Ishikawa (cell line): ENCODE results near the gene CES3.

Experiments
- CEBPB ChIP-seq: IDR thresholded peaks from 2 replicates; pipeline ENCODE4 v1.6.1; 2012
- CREB1 ChIP-seq: IDR thresholded peaks from 2 replicates; pipeline ENCODE4 v1.6.1; 2012; ENCODE audit warnings: low read depth
- EGR1 ChIP-seq: IDR thresholded peaks from 2 replicates; pipeline ENCODE4 v1.6.1; 2012
- EP300 ChIP-seq: IDR thresholded peaks from 2 replicates; pipeline ENCODE4 v1.6.1; 2012; ENCODE audit warnings: borderline replicate concordance
- FOXM1 ChIP-seq: IDR thresholded peaks from 2 replicates; pipeline ENCODE4 v1.6.1; 2012; ENCODE audit warnings: low read depth, borderline replicate concordance
- NFIC ChIP-seq: IDR thresholded peaks from 2 replicates; pipeline ENCODE4 v1.6.1; 2012
- RAD21 ChIP-seq: IDR thresholded peaks from 2 replicates; pipeline ENCODE4 v1.6.1; 2012; ENCODE audit warnings: low read depth
- TAF1 ChIP-seq: IDR thresholded peaks from 2 replicates; pipeline ENCODE4 v1.6.1; 2012; ENCODE audit warnings: low read depth, mild to moderate bottlenecking
- TCF12 ChIP-seq: IDR thresholded peaks from 2 replicates; pipeline ENCODE4 v1.6.1; 2012; ENCODE audit warnings: low read depth
- TEAD4 ChIP-seq: IDR thresholded peaks from 2 replicates; pipeline ENCODE4 v1.6.1; 2012
- YY1 ChIP-seq: IDR thresholded peaks from 2 replicates; pipeline ENCODE4 v1.6.1; 2012; ENCODE audit warnings: low read depth
- ZBTB7A ChIP-seq: IDR thresholded peaks from 2 replicates; pipeline ENCODE4 v1.6.1; 2012; ENCODE audit warnings: low read depth
- TF ChIP-seq, protein P1 (sequence below): IDR thresholded peaks from 2 replicates; pipeline ENCODE4 v1.6.1; 2012
- TF ChIP-seq, protein P2 (sequence below): IDR thresholded peaks from 2 replicates; pipeline ENCODE4 v1.6.1; 2012
- TF ChIP-seq, protein P3 (sequence below): IDR thresholded peaks from 2 replicates; pipeline ENCODE4 v1.6.1; 2012; ENCODE audit warnings: low read depth, mild to moderate bottlenecking

CES3 gene

DNA sequence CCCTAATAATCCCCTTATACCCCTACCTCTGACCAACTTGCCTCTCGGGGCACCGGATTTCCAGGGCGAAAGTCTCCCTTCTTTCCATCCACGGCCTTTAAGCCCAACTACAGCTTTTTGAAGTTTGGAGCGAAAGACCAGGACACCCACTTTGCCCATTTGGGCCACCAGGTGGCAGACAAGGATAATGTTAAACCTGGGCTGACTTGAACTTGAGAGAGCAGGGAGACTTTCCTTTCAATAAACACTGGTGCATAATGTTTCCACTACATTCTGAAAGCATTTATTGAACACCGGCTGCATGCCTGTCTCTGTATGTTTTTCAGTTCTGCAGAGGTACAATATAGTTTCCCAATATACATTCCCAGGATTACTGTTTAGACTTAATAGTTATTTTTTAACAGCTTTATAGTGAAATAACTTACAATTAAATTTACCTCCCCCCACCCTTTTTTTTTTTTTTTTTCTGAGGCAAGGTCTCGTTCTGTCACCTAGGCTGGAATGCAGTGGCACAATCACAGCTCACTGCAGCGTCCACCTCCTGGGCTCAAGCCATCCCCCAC is 6.9 kb upstream of the CES3 start:
- TF ChIP-seq, protein P1, sequence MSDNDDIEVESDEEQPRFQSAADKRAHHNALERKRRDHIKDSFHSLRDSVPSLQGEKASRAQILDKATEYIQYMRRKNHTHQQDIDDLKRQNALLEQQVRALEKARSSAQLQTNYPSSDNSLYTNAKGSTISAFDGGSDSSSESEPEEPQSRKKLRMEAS = no peak
- TF ChIP-seq CREB1 = no peak
- TF ChIP-seq TCF12 = no peak
- no peak for TF ChIP-seq ZBTB7A
- TF ChIP-seq TEAD4 = no peak
- peak; percentile 90 for TF ChIP-seq RAD21
- no peak for TF ChIP-seq TAF1

DNA sequence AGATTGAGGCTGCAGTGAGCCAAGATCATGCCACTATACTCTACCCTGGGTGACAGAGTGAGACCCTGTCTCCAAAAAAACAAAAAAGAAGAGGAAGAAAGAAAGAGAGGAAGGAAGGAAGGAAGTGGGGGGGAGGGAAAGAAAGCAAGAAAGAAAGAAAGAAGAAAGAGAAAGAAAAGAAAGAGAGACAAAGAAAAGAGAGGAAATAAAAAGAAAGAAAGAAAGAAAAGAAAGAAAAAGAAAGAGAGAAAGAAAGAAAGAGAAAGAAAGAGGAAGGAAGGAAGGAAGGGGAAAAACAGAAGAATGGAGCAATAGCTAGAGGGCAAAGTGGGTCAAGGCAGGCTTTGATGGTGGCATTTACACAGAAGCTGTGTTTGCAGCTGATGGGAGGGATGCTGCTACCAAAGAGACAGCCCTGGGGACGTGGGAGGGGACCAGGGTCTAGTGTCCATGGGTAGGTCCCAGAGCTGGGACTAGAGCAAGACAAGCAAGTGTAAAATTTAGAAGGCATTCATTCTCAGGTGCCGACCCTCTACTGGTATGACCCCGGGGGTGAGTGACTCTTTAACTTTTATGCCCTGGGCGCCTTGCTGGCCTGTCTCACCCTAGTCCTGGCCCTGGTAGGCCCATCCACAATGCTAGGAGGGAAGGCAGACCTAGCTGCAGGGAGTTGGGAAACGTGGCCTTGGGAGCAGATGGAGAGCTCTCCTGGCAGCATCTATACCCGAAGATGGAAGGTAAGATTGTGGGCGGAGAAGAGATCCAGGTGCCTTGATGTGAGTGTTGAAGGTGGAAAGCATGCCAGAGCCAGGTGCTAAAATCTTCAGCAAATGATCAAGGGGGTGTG is 2.0 kb upstream of the CES3 start:
- no peak for TF ChIP-seq RAD21
- no peak for TF ChIP-seq YY1

DNA sequence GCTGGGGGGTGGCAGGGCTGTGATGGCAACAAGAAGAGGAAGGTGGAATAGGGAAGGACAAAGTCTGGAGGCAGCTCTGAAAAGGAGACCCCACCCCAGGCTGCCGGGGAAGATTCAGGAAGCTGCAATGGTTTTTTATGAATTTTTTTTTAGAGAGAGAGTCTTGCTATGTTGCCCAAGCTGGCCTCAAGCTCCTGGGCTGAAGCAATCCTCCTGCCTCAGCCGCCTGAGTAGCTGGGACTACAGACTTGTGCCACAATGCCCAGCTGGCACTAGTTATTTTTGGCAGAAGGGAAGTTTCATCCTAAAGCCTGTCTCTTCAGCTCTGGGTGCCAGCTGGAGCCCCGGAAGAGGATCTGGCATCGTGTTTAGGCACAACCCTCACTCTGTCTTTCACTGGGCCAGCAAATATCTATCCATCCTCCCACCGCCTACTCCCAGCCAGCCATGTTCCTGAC is 1.3 kb upstream of the CES3 start:
- TF ChIP-seq CREB1 (no peak), TEAD4 (no peak), TCF12 (no peak), FOXM1 (no peak), RAD21 (no peak)
- TF ChIP-seq, protein P2, sequence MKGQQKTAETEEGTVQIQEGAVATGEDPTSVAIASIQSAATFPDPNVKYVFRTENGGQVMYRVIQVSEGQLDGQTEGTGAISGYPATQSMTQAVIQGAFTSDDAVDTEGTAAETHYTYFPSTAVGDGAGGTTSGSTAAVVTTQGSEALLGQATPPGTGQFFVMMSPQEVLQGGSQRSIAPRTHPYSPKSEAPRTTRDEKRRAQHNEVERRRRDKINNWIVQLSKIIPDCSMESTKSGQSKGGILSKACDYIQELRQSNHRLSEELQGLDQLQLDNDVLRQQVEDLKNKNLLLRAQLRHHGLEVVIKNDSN = no peak
- TF ChIP-seq, protein P1 = no peak
- TF ChIP-seq, protein P3, sequence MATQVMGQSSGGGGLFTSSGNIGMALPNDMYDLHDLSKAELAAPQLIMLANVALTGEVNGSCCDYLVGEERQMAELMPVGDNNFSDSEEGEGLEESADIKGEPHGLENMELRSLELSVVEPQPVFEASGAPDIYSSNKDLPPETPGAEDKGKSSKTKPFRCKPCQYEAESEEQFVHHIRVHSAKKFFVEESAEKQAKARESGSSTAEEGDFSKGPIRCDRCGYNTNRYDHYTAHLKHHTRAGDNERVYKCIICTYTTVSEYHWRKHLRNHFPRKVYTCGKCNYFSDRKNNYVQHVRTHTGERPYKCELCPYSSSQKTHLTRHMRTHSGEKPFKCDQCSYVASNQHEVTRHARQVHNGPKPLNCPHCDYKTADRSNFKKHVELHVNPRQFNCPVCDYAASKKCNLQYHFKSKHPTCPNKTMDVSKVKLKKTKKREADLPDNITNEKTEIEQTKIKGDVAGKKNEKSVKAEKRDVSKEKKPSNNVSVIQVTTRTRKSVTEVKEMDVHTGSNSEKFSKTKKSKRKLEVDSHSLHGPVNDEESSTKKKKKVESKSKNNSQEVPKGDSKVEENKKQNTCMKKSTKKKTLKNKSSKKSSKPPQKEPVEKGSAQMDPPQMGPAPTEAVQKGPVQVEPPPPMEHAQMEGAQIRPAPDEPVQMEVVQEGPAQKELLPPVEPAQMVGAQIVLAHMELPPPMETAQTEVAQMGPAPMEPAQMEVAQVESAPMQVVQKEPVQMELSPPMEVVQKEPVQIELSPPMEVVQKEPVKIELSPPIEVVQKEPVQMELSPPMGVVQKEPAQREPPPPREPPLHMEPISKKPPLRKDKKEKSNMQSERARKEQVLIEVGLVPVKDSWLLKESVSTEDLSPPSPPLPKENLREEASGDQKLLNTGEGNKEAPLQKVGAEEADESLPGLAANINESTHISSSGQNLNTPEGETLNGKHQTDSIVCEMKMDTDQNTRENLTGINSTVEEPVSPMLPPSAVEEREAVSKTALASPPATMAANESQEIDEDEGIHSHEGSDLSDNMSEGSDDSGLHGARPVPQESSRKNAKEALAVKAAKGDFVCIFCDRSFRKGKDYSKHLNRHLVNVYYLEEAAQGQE = no peak

DNA sequence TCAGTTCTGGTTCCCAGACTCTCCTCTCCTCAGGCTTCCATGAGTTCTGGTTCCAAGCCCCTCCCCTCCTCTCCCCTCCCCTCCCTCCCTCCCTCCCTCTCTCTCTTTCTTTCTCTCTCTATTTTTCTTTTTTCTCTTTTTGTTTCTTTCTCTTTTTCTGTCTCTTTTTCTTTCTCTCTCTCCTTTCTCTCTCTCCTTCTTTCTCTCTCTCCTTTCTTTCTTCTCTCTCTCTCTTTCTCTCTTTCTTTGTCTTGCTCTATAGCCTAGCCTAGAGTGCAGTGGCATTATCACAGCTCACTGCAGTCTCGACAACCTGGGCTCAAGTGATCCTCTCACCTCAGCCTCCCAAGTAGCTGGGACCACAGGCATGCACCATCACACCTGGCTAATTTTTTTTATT is 796 bp upstream of the CES3 start:
- TF ChIP-seq, protein P2 = no peak
- TF ChIP-seq CREB1 (no peak), TCF12 (no peak)

DNA sequence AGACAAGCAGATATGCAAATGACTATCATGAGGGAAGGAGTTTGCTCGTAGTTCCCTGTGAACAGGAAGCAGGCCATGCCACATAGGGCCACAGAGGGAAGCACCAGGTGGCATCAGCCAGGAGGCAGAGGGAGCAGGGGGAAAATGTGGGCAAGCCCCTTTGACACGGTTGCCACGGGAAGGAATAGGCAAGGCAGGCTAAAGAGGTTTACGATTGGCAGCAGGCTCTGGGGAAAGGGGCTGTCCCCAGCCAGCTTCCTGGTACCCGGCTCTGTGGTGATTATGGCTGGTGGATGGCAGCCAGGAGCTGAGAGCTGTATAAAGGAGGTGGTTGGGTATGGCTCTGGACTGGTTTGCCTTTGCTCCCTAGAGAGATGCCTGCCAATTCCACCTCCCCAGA is 848 bp downstream of the CES3 start:
- TF ChIP-seq ZBTB7A (no peak), CEBPB (no peak), NFIC (no peak), FOXM1 (no peak), TCF12 (no peak), TAF1 (no peak), RAD21 (no peak), TEAD4 (no peak), EGR1 (no peak), EP300 (no peak), YY1 (no peak)
- TF ChIP-seq, protein P1 = no peak
- TF ChIP-seq, protein P3 = no peak
- TF ChIP-seq, protein P2 = no peak

DNA sequence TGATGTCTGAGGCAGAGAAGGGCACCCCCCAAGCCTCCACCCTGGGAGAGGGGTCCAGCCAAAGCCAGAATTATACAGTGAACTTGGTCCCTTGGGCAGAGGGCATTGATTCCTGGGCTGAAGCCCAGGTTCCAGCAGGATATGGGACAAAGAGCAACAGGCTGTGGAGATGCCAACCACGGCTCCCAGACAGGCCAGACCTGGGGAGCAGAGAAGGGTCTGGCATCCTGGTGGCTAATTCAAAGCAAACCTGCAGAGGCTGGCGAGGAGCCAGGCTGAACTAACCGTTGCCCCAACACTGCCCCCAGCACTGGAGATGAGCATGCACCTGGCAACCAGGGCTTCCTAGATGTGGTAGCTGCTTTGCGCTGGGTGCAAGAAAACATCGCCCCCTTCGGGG is 3.0 kb downstream of the CES3 start:
- TF ChIP-seq, protein P1 = no peak
- TF ChIP-seq RAD21 (no peak), EP300 (no peak), CEBPB (no peak), TCF12 (no peak), NFIC (no peak)
- TF ChIP-seq, protein P3 = no peak
